Measurements from ENCODE around the gene NTRK2. TPM values are rescaled to one million over a fixed set of nuclear protein-coding genes. Genes with fewer than 3 reads are reported as not detected.

The NTRK2 gene
- total RNA-seq, 1 donor from 2014 or later, result 26.6 TPM

DNA sequence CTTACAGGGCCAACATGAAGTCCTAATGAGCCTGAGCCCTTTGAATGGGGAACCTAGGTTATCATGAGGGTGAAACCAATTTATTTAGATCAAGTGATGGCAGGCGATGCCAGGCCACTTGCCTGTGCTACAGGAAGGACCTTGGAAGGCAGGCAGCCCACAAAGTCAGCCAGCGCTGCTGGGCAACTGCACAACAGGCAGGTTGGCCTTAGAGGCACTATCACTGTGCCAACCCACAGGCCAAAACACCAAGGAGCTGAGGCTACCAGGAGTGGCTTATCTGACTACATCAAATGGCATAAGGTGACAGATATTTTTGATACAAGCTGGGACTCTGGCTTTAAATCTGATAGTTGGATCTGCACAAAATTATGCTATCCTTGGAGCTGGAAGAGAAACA is 319.1 kb downstream of the NTRK2 start:
- H3K4me1 ChIP-seq (ENCODE audit: control insufficient read depth in 3 of 3, insufficient read depth in 3 of 3, low read length in 3 of 3), result no peaks in the 10 kb centered on the region

DNA sequence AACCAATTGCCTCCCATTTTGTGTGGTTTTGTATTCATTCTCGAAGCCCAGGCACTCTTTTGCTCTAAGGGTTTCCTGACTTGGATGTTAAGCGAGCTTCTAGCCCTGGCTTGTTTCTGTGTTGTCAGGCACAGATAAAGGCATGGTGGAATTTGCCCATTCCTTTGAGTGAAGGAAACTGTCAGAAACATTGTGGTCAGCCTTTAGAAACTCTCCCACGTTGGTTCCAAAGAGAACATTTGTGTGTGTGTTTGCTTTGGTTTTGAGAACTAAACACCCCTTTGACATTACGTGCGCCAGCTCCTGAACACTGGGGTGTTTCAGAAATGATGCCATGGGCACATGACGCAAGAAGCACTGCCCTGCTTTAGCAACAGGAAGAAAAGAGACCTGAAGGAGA is 320.9 kb downstream of the NTRK2 start:
- H3K9me3 ChIP-seq (ENCODE audit: control insufficient read depth in 3 of 3, low read length in 3 of 3), result no peaks in the 10 kb centered on the region
- no peaks in the 10 kb centered on the region for H3K36me3 ChIP-seq (ENCODE audit: control insufficient read depth in 3 of 3, insufficient read depth in 3 of 3, low read length in 3 of 3)
- H3K27me3 ChIP-seq (ENCODE audit: control insufficient read depth in 3 of 3, insufficient read depth in 3 of 3, low read length in 3 of 3), result peaks cover 0 to 6% (median 0%) of the 10 kb centered on the region in 3 donors
- no peak overlapping the region for H3K4me3 ChIP-seq (ENCODE audit: low read length in 3 of 3)
- H3K27ac ChIP-seq (ENCODE audit: low read depth, low read length), result no peak overlapping the region
- H3K9ac ChIP-seq (ENCODE audit: low read depth in 1 of 3, low read length in 3 of 3), result no peak overlapping the region
- H3K4me1 ChIP-seq (ENCODE audit: control insufficient read depth in 3 of 3, insufficient read depth in 3 of 3, low read length in 3 of 3), result no peaks in the 10 kb centered on the region

More for the DNA sequence above, 319.1 kb downstream of the NTRK2 start:
- H3K36me3 ChIP-seq (ENCODE audit: control insufficient read depth in 3 of 3, insufficient read depth in 3 of 3, low read length in 3 of 3), result no peaks in the 10 kb centered on the region
- H3K27me3 ChIP-seq (ENCODE audit: control insufficient read depth in 3 of 3, insufficient read depth in 3 of 3, low read length in 3 of 3), result peaks cover 0 to 6% (median 0%) of the 10 kb centered on the region in 3 donors
- no peaks in the 10 kb centered on the region for H3K9me3 ChIP-seq (ENCODE audit: control insufficient read depth in 3 of 3, low read length in 3 of 3)
- H3K27ac ChIP-seq (ENCODE audit: low read depth, low read length), result no peak overlapping the region
- H3K4me3 ChIP-seq (ENCODE audit: low read length in 3 of 3), result no peak overlapping the region
- no peak overlapping the region for H3K9ac ChIP-seq (ENCODE audit: low read depth in 1 of 3, low read length in 3 of 3)

DNA sequence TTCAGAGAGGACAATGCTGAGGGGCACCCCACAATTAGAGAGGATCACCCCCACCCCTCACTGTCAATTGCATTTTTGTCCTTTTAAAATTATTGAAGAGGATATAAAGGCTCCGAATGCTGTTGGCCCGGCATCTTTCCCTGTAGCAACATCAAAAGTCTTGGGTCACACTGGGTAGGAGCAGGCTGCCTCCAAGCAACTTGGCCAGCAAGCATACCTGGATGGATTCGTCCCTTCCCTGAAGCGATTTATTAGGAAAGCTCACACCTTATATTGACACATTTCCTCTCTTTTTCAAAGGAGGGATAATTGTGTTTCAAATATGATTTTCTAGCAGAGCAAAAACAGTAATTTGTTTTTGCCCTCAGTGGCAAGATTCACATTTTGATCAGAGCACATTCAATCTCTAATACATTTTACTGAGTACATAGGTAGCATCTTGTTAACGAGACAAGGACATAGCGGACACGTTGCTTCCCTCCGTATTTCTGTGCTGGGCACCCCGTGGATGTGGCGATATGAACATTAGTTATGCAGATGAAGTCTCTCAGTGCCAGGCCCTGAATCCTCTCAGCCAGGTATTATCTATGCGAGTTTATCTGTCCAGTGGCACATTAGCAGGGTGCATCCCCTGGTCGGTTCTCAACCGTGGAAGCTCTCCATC is 321.5 kb downstream of the NTRK2 start:
- no peak overlapping the region for H3K27ac ChIP-seq (ENCODE audit: low read depth, low read length)
- H3K9ac ChIP-seq (ENCODE audit: low read depth in 1 of 3, low read length in 3 of 3), result no peak overlapping the region

DNA sequence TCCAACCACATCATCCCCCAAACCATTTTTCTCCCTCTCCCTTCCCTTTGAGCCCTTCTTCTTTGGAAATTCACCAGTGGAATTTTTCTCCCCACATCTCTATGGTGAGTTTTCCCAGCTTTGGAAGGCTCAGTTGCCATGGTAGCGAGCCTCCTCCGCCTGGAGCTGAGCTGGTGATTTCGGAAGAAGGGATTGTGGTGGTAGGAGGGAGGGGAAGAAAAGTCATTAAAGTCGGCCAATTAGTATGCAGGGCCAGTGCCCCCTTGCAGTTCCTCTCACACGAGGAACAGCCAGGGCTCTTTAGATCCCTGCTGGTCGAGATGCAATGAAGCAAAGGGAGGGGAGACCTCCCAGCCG is 322.0 kb downstream of the NTRK2 start:
- no peaks in the 10 kb centered on the region for H3K4me1 ChIP-seq (ENCODE audit: control insufficient read depth in 3 of 3, insufficient read depth in 3 of 3, low read length in 3 of 3)
- no peaks in the 10 kb centered on the region for H3K9me3 ChIP-seq (ENCODE audit: control insufficient read depth in 3 of 3, low read length in 3 of 3)
- no peak overlapping the region for H3K27ac ChIP-seq (ENCODE audit: low read depth, low read length)
- H3K27me3 ChIP-seq (ENCODE audit: control insufficient read depth in 3 of 3, insufficient read depth in 3 of 3, low read length in 3 of 3), result peaks cover 0 to 6% (median 0%) of the 10 kb centered on the region in 3 donors
- no peak overlapping the region for H3K4me3 ChIP-seq (ENCODE audit: low read length in 3 of 3)
- H3K36me3 ChIP-seq (ENCODE audit: control insufficient read depth in 3 of 3, insufficient read depth in 3 of 3, low read length in 3 of 3), result no peaks in the 10 kb centered on the region
- H3K9ac ChIP-seq (ENCODE audit: low read depth in 1 of 3, low read length in 3 of 3), result no peak overlapping the region

More for the DNA sequence above, 321.5 kb downstream of the NTRK2 start:
- Histone ChIP-seq H3K4me1 (ENCODE audit: control insufficient read depth in 3 of 3, insufficient read depth in 3 of 3, low read length in 3 of 3) (no peaks in the 10 kb centered on the region), H3K36me3 (ENCODE audit: control insufficient read depth in 3 of 3, insufficient read depth in 3 of 3, low read length in 3 of 3) (no peaks in the 10 kb centered on the region), H3K27me3 (ENCODE audit: control insufficient read depth in 3 of 3, insufficient read depth in 3 of 3, low read length in 3 of 3) (peaks cover 0 to 6% (median 0%) of the 10 kb centered on the region in 3 donors), H3K9me3 (ENCODE audit: control insufficient read depth in 3 of 3, low read length in 3 of 3) (no peaks in the 10 kb centered on the region), H3K4me3 (ENCODE audit: low read length in 3 of 3) (no peak overlapping the region)

DNA sequence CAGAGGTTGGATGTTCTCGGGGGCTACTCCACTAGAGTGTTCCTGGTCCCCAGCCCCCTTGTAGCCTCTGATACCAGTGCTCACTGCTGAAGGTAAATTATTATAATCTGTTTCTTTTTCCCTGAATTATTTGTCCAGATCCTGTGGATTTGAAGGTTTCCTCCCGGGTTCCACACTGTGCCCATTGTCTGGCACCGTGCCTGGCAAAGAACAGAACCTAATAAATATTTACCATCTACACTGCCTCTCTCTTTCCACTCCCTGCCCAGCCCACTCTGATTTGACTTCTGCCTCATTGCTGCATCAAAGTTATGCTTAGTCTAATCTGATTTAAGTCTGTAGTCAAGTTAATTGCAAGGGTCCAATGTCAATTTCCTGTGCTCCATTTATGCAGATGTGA is 322.9 kb downstream of the NTRK2 start:
- Histone ChIP-seq H3K4me1 (ENCODE audit: control insufficient read depth in 3 of 3, insufficient read depth in 3 of 3, low read length in 3 of 3) (no peaks in the 10 kb centered on the region), H3K27me3 (ENCODE audit: control insufficient read depth in 3 of 3, insufficient read depth in 3 of 3, low read length in 3 of 3) (peaks cover 0 to 6% (median 0%) of the 10 kb centered on the region in 3 donors), H3K4me3 (ENCODE audit: low read length in 3 of 3) (no peak overlapping the region), H3K9ac (ENCODE audit: low read depth in 1 of 3, low read length in 3 of 3) (no peak overlapping the region), H3K36me3 (ENCODE audit: control insufficient read depth in 3 of 3, insufficient read depth in 3 of 3, low read length in 3 of 3) (no peaks in the 10 kb centered on the region), H3K9me3 (ENCODE audit: control insufficient read depth in 3 of 3, low read length in 3 of 3) (no peaks in the 10 kb centered on the region), H3K27ac (ENCODE audit: low read depth, low read length) (no peak overlapping the region)

DNA sequence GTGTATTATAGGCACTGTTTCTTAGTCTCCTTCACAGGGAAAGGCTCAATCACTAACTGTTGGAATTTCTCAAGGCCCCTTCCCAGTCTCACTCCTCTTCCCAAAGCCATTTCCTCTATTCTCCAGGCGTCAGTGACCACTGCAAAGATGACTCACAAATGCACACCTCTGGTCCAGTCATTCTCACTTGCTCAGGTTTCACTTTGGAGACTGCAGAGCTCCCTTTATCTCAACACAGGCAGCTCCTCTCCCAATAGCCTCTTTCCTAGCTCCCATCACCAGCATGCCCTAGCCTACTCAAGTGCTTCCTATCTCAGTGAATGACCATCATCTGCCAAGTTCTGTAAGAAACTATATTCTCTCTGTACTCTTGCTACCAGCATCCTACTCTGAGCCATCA is 323.6 kb downstream of the NTRK2 start:
- no peak overlapping the region for H3K9ac ChIP-seq (ENCODE audit: low read depth in 1 of 3, low read length in 3 of 3)
- H3K9me3 ChIP-seq (ENCODE audit: control insufficient read depth in 3 of 3, low read length in 3 of 3), result no peaks in the 10 kb centered on the region
- H3K4me1 ChIP-seq (ENCODE audit: control insufficient read depth in 3 of 3, insufficient read depth in 3 of 3, low read length in 3 of 3), result no peaks in the 10 kb centered on the region
- H3K4me3 ChIP-seq (ENCODE audit: low read length in 3 of 3), result no peak overlapping the region
- H3K36me3 ChIP-seq (ENCODE audit: control insufficient read depth in 3 of 3, insufficient read depth in 3 of 3, low read length in 3 of 3), result no peaks in the 10 kb centered on the region
- H3K27ac ChIP-seq (ENCODE audit: low read depth, low read length), result no peak overlapping the region
- H3K27me3 ChIP-seq (ENCODE audit: control insufficient read depth in 3 of 3, insufficient read depth in 3 of 3, low read length in 3 of 3), result peaks cover 0 to 6% (median 0%) of the 10 kb centered on the region in 3 donors

DNA sequence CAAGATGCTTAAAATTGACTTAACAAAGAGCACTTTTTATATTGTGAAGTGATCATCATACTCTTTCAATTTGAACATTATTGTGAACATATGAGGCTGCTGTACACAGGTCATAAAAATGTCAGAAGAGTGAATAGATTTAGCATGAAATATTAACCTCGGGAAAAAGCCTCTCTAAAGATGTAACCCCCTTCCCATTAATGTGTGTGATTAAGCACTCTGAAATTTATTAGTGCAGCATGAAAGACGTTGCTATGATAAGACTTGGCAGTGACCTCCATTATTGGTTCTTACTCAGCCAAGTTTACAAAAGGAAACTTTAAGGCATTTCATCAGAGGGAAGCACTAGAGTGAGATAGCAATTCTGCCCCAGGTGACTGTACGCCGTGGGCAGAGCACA is 326.5 kb downstream of the NTRK2 start:
- peaks cover 0 to 6% (median 0%) of the 10 kb centered on the region in 3 donors for H3K27me3 ChIP-seq (ENCODE audit: control insufficient read depth in 3 of 3, insufficient read depth in 3 of 3, low read length in 3 of 3)
- no peak overlapping the region for H3K27ac ChIP-seq (ENCODE audit: low read depth, low read length)
- H3K4me3 ChIP-seq (ENCODE audit: low read length in 3 of 3), result no peak overlapping the region
- H3K9ac ChIP-seq (ENCODE audit: low read depth in 1 of 3, low read length in 3 of 3), result no peak overlapping the region
- no peaks in the 10 kb centered on the region for H3K4me1 ChIP-seq (ENCODE audit: control insufficient read depth in 3 of 3, insufficient read depth in 3 of 3, low read length in 3 of 3)
- peaks cover 0 to 4% (median under 1%) of the 10 kb centered on the region in 3 donors for H3K9me3 ChIP-seq (ENCODE audit: control insufficient read depth in 3 of 3, low read length in 3 of 3)
- H3K36me3 ChIP-seq (ENCODE audit: control insufficient read depth in 3 of 3, insufficient read depth in 3 of 3, low read length in 3 of 3), result no peaks in the 10 kb centered on the region

DNA sequence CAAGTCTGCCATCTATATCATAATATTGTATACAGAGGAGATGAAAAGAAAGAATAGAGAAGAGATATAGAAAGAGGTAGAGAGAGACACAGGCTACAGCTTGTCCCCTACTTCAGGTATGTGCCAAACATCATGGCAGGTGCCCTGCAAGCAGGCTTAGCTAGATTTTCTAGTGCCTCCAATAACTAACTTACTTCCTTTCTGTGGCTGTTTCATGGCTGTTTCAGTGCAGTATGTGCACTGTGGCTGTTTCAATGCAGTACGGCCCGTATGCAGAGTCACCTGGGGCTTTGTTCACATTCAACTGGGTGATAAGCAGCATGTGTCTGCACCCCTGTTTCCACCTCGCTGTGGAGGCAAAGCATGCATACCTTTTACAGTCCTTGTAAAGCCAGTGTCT is 327.2 kb downstream of the NTRK2 start:
- Histone ChIP-seq H3K4me1 (ENCODE audit: control insufficient read depth in 3 of 3, insufficient read depth in 3 of 3, low read length in 3 of 3) (no peaks in the 10 kb centered on the region), H3K9ac (ENCODE audit: low read depth in 1 of 3, low read length in 3 of 3) (no peak overlapping the region), H3K36me3 (ENCODE audit: control insufficient read depth in 3 of 3, insufficient read depth in 3 of 3, low read length in 3 of 3) (no peaks in the 10 kb centered on the region), H3K27ac (ENCODE audit: low read depth, low read length) (no peak overlapping the region), H3K4me3 (ENCODE audit: low read length in 3 of 3) (no peak overlapping the region), H3K9me3 (ENCODE audit: control insufficient read depth in 3 of 3, low read length in 3 of 3) (peaks cover 0 to 4% (median 2%) of the 10 kb centered on the region in 3 donors), H3K27me3 (ENCODE audit: control insufficient read depth in 3 of 3, insufficient read depth in 3 of 3, low read length in 3 of 3) (peaks cover 0 to 2% (median 0%) of the 10 kb centered on the region in 3 donors)

DNA sequence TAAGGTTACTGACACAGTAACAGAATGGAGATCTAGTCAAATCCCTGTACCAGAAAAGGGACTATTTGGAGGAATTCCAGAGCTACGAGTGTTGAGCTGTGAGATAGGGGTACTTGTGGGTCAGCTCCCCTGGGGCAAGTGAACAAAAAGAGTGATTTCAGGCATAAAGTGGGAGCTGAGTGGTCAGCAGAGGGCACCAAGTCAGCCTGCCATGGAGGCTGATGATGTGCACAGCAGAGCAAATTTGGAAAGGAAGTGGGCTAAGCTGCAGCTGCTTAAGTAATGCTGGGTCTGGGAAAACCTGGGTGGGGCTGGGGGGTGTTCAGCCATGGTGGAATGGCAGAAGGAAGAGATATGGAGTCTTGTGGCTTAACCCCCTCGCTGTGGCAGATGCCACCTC is 327.9 kb downstream of the NTRK2 start:
- H3K36me3 ChIP-seq (ENCODE audit: control insufficient read depth in 3 of 3, insufficient read depth in 3 of 3, low read length in 3 of 3), result no peaks in the 10 kb centered on the region
- no peak overlapping the region for H3K4me3 ChIP-seq (ENCODE audit: low read length in 3 of 3)
- no peak overlapping the region for H3K9ac ChIP-seq (ENCODE audit: low read depth in 1 of 3, low read length in 3 of 3)
- H3K27me3 ChIP-seq (ENCODE audit: control insufficient read depth in 3 of 3, insufficient read depth in 3 of 3, low read length in 3 of 3), result no peaks in the 10 kb centered on the region
- H3K9me3 ChIP-seq (ENCODE audit: control insufficient read depth in 3 of 3, low read length in 3 of 3), result peaks cover 0 to 4% (median 2%) of the 10 kb centered on the region in 3 donors
- H3K4me1 ChIP-seq (ENCODE audit: control insufficient read depth in 3 of 3, insufficient read depth in 3 of 3, low read length in 3 of 3), result no peaks in the 10 kb centered on the region
- H3K27ac ChIP-seq (ENCODE audit: low read depth, low read length), result no peak overlapping the region

DNA sequence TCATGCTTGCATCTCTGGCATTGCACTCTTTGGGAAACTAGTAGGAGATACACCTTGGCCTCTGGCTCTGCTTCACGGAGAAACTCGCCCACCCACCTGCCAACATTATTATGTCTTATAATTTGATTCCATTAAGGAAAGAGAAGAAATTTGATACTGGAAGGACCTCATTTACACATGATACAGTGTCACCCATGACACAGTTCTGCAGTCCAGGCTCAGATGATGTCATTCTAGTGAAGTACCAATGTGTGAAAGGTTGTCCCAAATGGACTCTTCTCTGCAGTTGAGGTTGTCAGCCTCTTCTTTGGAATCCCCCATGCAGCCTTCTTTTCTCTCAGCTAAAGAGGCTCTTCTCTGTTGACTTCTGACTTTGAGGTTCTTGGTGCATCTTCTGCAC is 329.1 kb downstream of the NTRK2 start:
- no peak overlapping the region for H3K27ac ChIP-seq (ENCODE audit: low read depth, low read length)
- peaks cover 0 to 4% (median 2%) of the 10 kb centered on the region in 3 donors for H3K9me3 ChIP-seq (ENCODE audit: control insufficient read depth in 3 of 3, low read length in 3 of 3)
- no peak overlapping the region for H3K9ac ChIP-seq (ENCODE audit: low read depth in 1 of 3, low read length in 3 of 3)
- no peaks in the 10 kb centered on the region for H3K36me3 ChIP-seq (ENCODE audit: control insufficient read depth in 3 of 3, insufficient read depth in 3 of 3, low read length in 3 of 3)
- H3K27me3 ChIP-seq (ENCODE audit: control insufficient read depth in 3 of 3, insufficient read depth in 3 of 3, low read length in 3 of 3), result no peaks in the 10 kb centered on the region
- H3K4me1 ChIP-seq (ENCODE audit: control insufficient read depth in 3 of 3, insufficient read depth in 3 of 3, low read length in 3 of 3), result no peaks in the 10 kb centered on the region
- no peak overlapping the region for H3K4me3 ChIP-seq (ENCODE audit: low read length in 3 of 3)
